Fibroblast of lung (primary cell): ENCODE measurements around the gene SESN3. TPM values are rescaled to one million over a fixed set of nuclear protein-coding genes. Genes with fewer than 3 reads are reported as not detected.
A peak's percentile ranks its signal among the peaks of the same experiment; 100 is the strongest.

Experiments used
- DNase-seq, 2 donors: peaks; one replicate each; pipeline versions ENCODE4 v3.0.0 to v3.0.0-alpha.2; 2010; ENCODE audit warnings: low read depth in 2 of 2
- H2AFZ ChIP-seq: 2 replicates; pipeline ENCODE4 v1.5.1; 2012; ENCODE audit warnings: low read length, control low read depth, inconsistent platforms
- H3K27ac ChIP-seq: 2 replicates; pipeline ENCODE4 v1.5.1; 2011; ENCODE audit warnings: low read length, control low read depth; ENCODE audit not compliant: insufficient read depth
- H3K27me3 ChIP-seq: 2 replicates; pipeline ENCODE4 v1.5.1; 2011; ENCODE audit warnings: mild to moderate bottlenecking, low read length; ENCODE audit not compliant: control insufficient read depth, insufficient read depth
- H3K36me3 ChIP-seq: 2 replicates; pipeline ENCODE4 v1.5.1; 2011; ENCODE audit warnings: low read length; ENCODE audit not compliant: control insufficient read depth, insufficient read depth
- H3K4me1 ChIP-seq: 2 replicates; pipeline ENCODE4 v1.5.1; 2011; ENCODE audit warnings: low read length; ENCODE audit not compliant: control insufficient read depth, insufficient read depth; ENCODE audit errors: extremely low read depth
- H3K4me2 ChIP-seq: 2 replicates; pipeline ENCODE4 v1.5.1; 2011; ENCODE audit warnings: low read length, control low read depth; ENCODE audit not compliant: insufficient read depth; ENCODE audit errors: extremely low read depth
- H3K4me3 ChIP-seq, 4 experiments: fragments of 200-600 bp in 1 of 4; sonication (generic) in 1 of 4; replicated peaks in 1 of 4; 2 replicates each; pipeline ENCODE4 v1.5.1; 2011 to 2016; ENCODE audit warnings: low read length in 4 of 4, low read depth in 3 of 4, mild to moderate bottlenecking in 3 of 4, control low read depth in 2 of 4, inconsistent platforms in 1 of 4, mixed read lengths in 1 of 4; ENCODE audit not compliant: insufficient read depth in 1 of 4; ENCODE audit errors: control extremely low read depth in 1 of 4
- H3K79me2 ChIP-seq: 2 replicates; pipeline ENCODE4 v1.5.1; 2012; ENCODE audit warnings: mild to moderate bottlenecking, low read length, inconsistent platforms; ENCODE audit not compliant: control insufficient read depth, insufficient read depth
- H3K9ac ChIP-seq: 2 replicates; pipeline ENCODE4 v1.5.1; 2011; ENCODE audit warnings: mild to moderate bottlenecking, low read length, control low read depth; ENCODE audit not compliant: insufficient read depth
- H3K9me3 ChIP-seq: 2 replicates; pipeline ENCODE4 v1.5.1; 2012; ENCODE audit warnings: low read depth, low read length; ENCODE audit not compliant: control insufficient read depth, insufficient read depth
- H4K20me1 ChIP-seq: 2 replicates; pipeline ENCODE4 v1.5.1; 2011; ENCODE audit warnings: low read length; ENCODE audit not compliant: control insufficient read depth, insufficient read depth; ENCODE audit errors: extremely low read depth
- EZH2 ChIP-seq: IDR thresholded peaks from 2 replicates; pipeline ENCODE4 v1.5.1; 2012; ENCODE audit warnings: low read length, control low read depth, mild to moderate bottlenecking; ENCODE audit errors: missing control alignments
- polyA plus RNA-seq, 2 donors: library from polyadenylated mRNA; depleted of rRNA in 1 of 2; stranded (reverse) in 1 of 2; unstranded in 1 of 2; fragments of >200 nt; gene quantifications; 2 replicates each; pipeline ENCODE4 v1.2.1, GENCODE V29; 2011 to 2012; ENCODE audit warnings: missing spikeins in 1 of 2
- total RNA-seq: library from RNA; depleted of rRNA; stranded (reverse); fragments of >200 nt; gene quantifications from 2 replicates; pipeline ENCODE4 v1.2.1, GENCODE V29; 2014
- TF ChIP-seq, protein P1 (sequence below), 2 donors: IDR thresholded peaks in 1 of 2; conservative IDR thresholded peaks in 1 of 2; 1 replicate in 1 of 2; 2 replicates in 1 of 2; pipeline ENCODE4 v1.5.1; 2011 to 2012; ENCODE audit warnings: low read length in 2 of 2, control low read depth in 1 of 2, inconsistent platforms in 1 of 2, low read depth in 1 of 2, mild to moderate bottlenecking in 1 of 2

SESN3 gene
- total and polyA plus RNA-seq, 2 donors (not counting 1 experiment from before 2014, with no cell fraction given): 6.4 to 60.1 TPM

GRCh38 chr11:95257456-95257971 is 26.5 kb upstream of the SESN3 start:
- H3K27me3 ChIP-seq: peaks cover 2% of the 10 kb centered on the region
- DNase-seq: no peak
- H3K4me2 ChIP-seq: no peak overlapping the region
- H3K27ac ChIP-seq: no peak overlapping the region
- no peak overlapping the region for H3K4me3 ChIP-seq
- no peaks in the 10 kb centered on the region for H3K9me3 ChIP-seq
- no peak for TF ChIP-seq EZH2
- TF ChIP-seq, protein P1, sequence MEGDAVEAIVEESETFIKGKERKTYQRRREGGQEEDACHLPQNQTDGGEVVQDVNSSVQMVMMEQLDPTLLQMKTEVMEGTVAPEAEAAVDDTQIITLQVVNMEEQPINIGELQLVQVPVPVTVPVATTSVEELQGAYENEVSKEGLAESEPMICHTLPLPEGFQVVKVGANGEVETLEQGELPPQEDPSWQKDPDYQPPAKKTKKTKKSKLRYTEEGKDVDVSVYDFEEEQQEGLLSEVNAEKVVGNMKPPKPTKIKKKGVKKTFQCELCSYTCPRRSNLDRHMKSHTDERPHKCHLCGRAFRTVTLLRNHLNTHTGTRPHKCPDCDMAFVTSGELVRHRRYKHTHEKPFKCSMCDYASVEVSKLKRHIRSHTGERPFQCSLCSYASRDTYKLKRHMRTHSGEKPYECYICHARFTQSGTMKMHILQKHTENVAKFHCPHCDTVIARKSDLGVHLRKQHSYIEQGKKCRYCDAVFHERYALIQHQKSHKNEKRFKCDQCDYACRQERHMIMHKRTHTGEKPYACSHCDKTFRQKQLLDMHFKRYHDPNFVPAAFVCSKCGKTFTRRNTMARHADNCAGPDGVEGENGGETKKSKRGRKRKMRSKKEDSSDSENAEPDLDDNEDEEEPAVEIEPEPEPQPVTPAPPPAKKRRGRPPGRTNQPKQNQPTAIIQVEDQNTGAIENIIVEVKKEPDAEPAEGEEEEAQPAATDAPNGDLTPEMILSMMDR (conservative IDR thresholded peaks at IDR 0.05 in 1 of 2, IDR thresholded peaks at IDR 0.05 in 1 of 2; ENCODE audit: low read depth in 1 of 2, low read length in 2 of 2): no peak
- peaks cover 2% of the 10 kb centered on the region for H3K4me1 ChIP-seq
- H3K79me2 ChIP-seq: no peaks in the 10 kb centered on the region
- no peak overlapping the region for H3K9ac ChIP-seq
- H2AFZ ChIP-seq: no peak overlapping the region
- H3K36me3 ChIP-seq: no peaks in the 10 kb centered on the region
- no peaks in the 10 kb centered on the region for H4K20me1 ChIP-seq

DNA sequence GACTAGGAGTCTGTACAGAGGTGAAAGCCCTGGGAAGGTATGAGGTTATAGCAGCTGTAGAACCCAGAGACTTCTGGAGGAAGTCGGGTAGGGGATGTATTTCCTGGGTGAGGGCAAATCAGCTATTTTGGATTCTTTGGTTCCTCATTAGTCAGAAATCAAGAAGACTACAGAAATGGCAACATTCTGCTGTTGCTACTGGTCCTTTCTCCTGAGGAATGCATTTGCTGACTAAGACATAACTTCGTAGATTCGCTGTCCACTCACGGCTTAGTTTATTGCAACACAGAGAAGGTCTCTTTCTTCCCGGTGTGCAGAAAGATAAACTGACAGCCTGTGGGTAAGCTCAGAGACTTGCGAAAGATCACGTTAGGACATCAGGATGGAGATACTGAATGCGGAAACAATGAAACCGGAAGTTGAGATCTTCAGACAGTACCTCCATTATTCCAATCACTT is 25.3 kb upstream of the SESN3 start:
- H3K4me2 ChIP-seq: no peak overlapping the region
- no peak overlapping the region for H3K4me3 ChIP-seq
- no peak overlapping the region for H3K9ac ChIP-seq
- no peaks in the 10 kb centered on the region for H3K79me2 ChIP-seq
- H3K27ac ChIP-seq: no peak overlapping the region
- H3K36me3 ChIP-seq: no peaks in the 10 kb centered on the region
- H3K9me3 ChIP-seq: no peaks in the 10 kb centered on the region
- no peaks in the 10 kb centered on the region for H4K20me1 ChIP-seq
- TF ChIP-seq, protein P1 (conservative IDR thresholded peaks at IDR 0.05 in 1 of 2, IDR thresholded peaks at IDR 0.05 in 1 of 2; ENCODE audit: low read depth in 1 of 2, low read length in 2 of 2): no peak
- H2AFZ ChIP-seq: no peak overlapping the region
- H3K27me3 ChIP-seq: peaks cover 2% of the 10 kb centered on the region
- peak; percentile 21 to 51 for DNase-seq
- H3K4me1 ChIP-seq: peaks cover 2% of the 10 kb centered on the region

DNA sequence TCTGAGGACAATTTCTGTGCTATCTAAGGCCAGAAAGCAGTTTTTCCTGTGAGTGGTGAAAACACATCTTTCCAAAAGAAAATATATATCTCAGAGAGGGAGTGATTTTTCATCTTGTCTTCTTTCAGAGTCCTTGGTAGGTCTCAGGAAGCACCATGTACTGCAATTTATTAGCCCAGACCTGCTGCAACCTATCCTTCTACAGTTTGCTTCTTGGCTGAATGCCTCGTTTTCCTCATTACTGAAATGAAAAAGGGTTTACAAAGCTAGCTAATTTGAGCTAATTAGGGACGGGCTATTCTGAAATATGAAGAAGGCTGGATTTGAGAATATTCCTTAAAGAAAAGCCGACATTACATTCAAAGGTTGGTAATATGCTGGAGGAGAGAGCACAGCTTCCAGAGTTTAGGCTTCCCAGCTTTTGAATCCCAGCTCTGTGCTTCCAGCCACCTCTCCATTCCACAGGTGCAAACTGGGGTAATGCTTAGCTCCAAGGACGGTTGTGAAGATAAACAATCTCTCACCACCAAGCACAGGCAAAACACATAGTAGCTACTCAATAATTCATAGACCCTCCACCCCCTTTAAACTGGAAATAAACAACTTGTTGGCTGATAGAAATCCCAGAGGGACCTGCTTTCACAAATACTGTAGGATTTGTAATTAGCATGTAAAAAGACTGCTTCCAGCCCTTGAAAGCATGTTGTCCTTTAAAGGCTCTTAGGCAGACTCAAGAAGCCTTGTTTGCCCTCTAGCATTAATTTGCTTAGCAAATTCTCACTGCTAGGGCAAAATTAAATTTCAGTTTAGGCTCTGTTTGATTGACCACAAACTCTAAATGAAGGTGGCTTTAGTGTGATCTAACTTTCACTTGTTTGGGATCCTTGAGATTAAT is 24.5 kb upstream of the SESN3 start:
- Histone ChIP-seq H3K4me3 (no peak overlapping the region), H3K4me1 (peaks cover 2% of the 10 kb centered on the region), H4K20me1 (no peaks in the 10 kb centered on the region), H2AFZ (no peak overlapping the region), H3K9me3 (no peaks in the 10 kb centered on the region), H3K9ac (no peak overlapping the region), H3K79me2 (no peaks in the 10 kb centered on the region), H3K4me2 (no peak overlapping the region), H3K27me3 (peaks cover 2% of the 10 kb centered on the region), H3K36me3 (no peaks in the 10 kb centered on the region), H3K27ac (no peak overlapping the region)
- TF ChIP-seq, protein P1 (conservative IDR thresholded peaks at IDR 0.05 in 1 of 2, IDR thresholded peaks at IDR 0.05 in 1 of 2; ENCODE audit: low read depth in 1 of 2, low read length in 2 of 2): no peak
- no peak for TF ChIP-seq EZH2
- no peak for DNase-seq
